Measurements from ENCODE around the gene NTF3.

NTF3 gene

DNA sequence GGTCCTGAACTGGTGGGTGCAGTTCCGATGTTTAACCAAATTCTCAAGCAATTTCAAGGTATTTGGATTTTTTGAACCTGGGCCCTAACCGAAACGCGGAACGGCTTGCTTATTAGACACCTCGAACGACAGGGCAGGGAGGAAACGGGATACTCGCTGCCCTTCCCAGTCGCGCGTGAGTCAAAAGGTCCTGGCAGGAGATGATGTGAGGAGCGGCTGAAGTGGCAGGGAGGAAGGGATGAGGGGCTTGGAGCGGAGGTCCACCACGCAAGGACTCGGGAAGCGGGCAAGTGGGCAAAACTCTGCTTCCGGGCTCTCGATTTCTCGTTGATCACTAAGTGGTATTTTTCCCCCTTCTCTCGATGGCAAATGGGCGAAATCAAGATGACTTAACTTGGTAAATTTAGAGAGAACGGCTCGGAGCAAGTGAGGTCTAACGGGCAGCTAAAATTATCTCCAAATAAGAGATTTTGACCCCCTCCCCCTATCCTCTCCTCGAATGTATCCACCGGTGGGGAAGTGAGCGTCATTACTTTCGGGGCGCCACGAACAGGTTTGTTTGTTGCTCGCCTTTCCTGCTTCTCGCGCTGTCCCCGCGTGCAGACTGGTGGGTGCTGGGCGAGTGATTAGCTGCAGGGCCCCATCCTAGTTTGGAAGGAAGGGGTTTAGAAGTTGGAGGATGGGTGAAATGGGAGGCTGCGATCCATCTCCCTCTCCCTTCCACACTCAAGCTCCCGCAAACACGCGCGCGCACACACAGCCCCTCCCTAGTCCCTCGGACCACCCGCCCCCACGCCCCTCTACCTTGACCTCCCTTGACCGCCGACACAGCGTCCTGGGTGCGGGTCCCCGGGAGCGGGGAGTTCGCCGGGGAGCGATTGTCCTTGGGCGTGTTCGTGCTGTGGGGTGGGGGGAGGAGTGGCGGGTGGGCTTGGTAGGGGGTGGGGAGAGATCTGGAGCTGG is 986 bp upstream of the NTF3 start:
- DNase-seq (ENCODE audit: low read depth): no peak

DNA sequence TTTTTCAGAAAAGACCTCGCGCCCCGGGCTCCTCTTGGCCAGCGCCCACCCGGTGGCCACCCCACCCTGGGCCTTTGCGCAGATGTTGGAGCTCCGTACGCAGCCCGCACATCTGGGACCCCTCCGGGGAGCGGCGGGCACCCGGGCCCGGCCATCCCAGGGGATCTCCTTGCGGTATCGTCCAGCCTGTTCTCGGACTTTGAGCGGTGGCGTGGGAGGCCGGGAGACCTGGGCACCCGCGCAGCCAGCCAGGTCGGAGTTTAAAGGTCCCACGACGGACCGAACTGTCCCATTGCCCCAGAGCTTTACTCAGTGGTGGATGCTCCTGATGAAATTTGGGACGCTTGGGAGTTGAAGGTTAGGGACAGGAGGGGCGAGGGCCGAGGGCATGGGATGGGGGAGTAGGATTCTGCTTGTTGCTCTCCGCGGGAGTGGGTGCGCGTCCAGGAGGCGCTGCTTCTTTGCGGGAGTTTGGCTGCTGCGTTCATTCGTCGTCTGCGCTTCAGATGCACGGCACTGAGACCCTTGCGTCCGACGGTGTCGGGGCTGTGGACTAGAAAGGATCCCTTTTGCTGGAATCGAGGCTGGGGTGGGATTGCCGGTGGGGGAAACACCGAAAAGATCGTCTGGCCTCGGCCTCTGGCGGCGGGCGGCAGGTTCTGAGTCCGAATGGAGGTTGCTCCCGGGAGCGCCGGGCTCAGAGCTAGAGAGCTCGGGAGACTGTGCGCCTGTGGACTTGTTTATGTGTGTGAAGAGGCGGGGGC is 1.4 kb downstream of the NTF3 start:
- DNase-seq (ENCODE audit: low read depth): no peak

DNA sequence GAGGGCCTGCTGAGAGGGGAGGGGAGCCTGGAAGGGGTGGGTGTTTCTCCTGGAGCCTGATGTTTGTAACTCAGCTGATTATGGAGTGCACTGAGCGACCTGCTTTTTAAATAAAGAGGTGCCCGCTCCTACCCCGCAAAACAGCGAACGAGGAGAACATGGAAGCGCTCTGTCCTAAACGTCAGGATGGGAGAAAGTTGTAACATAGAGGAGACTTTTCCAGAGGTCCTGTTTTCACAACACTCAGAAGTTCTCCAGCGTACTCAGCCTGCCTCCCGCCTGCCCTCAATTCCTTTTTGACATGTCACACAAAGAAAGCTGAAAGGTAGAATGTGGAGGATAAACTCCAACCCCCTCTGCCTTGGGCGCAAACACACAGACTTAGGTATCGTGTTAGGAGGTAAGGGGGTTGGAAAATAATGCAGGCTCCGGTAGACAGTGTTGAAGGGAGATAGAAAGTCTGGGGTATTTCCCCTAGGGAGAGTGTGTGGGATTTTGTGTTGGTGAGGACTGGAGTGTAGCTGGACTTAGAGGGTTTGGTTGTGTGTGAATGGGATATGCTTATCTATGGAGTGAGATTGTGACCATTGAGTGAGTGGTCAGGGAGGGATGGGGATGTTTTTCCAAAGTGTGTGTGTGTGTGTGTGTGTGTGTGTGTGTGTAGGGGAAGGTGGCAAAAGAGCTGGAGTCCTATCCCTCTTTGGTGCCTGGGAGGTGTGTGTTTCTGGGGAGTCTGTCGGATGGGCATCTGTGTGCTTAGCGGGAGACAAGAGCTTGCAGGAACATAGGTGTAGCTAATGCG is 2.1 kb downstream of the NTF3 start:
- no peak for DNase-seq (ENCODE audit: low read depth)

- no peak for DNase-seq (ENCODE audit: low read depth)
These were observed 3.0 kb downstream of the NTF3 start for GRCh38 chr12:5434647-5435560.

- DNase-seq (ENCODE audit: low read depth): no peak
These were observed 5.3 kb downstream of the NTF3 start for GRCh38 chr12:5437182-5437583.

- DNase-seq (ENCODE audit: low read depth): no peak
These were observed 5.7 kb downstream of the NTF3 start for GRCh38 chr12:5437589-5437988.

GRCh38 chr12:5438671-5439200 is 6.8 kb downstream of the NTF3 start:
- no peak for DNase-seq (ENCODE audit: low read depth)

DNA sequence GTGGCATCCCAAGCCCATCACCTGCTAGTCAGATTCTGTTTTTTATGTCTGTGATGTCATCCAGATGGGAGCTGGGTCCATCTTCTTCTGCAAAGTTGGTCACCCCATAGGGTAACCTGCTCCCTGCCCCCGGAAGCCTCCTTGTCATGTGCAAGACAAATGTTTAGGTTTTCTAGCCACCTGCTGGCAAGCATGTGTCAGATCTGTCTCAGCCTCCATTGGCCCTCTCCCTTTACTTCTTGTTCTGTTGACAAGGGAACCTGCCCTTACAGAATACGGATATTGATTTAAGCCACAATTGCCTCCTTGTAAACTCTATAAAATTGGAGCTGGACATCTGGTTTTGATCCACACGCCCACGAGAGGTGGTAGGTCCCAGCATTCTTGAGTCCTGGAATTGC is 7.5 kb downstream of the NTF3 start:
- no peak for DNase-seq (ENCODE audit: low read depth)

DNA sequence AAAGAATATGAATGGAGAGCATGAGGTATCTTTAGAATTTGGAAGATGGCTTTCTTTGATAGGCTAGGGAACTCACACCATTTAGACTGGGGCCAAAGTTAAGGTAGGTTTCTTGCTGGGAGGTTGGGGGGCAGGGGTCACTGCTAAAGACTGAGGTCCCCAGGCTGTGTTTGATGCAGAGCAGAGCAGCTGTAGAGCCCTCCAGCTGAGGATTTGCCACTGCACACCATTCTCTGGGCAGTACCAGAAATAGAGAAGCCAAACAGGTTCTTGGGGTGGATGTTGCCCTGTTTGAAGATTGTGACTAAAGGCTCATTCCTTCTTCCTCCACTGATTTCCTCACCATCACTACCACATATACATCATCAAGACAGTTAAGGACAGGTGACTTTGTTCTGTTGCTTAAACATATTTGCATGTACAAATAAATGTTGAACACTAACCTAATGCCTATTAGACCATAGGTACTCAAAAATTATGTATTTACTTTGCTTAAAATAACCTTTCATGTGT is 7.9 kb downstream of the NTF3 start:
- DNase-seq (ENCODE audit: low read depth): no peak

GRCh38 chr12:5440978-5441377 is 9.1 kb downstream of the NTF3 start:
- no peak for DNase-seq (ENCODE audit: low read depth)

- no peak for DNase-seq (ENCODE audit: low read depth)
These were observed 9.8 kb downstream of the NTF3 start for GRCh38 chr12:5441497-5442236.

GRCh38 chr12:5442251-5443006 is 10.5 kb downstream of the NTF3 start:
- no peak for DNase-seq (ENCODE audit: low read depth)

GRCh38 chr12:5444520-5444919 is 12.6 kb downstream of the NTF3 start:
- no peak for DNase-seq (ENCODE audit: low read depth)

DNA sequence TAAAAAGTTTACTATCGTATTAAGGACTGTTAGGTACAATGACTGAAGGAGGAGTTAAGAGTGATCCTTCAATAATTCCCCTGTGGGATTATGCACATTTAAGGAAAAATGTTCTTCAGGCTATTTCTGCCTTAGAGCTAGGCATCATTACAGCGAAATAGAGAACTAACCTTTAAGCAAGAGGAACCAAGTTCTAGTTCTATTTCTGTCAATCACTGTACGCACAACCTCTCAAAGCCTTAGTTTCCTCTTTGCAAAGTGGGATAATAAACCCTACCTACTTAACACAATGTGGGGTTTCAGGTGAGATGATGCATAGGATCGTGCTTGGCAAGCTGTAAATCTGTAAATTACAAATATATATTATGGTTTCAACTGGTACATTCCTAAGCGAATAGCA is 15.4 kb downstream of the NTF3 start:
- no peak for DNase-seq (ENCODE audit: low read depth)

GRCh38 chr12:5451251-5451650 is 19.3 kb downstream of the NTF3 start:
- no peak for DNase-seq (ENCODE audit: low read depth)

- no peak for DNase-seq (ENCODE audit: low read depth)
These were observed 20.7 kb downstream of the NTF3 start for GRCh38 chr12:5452569-5452968.

DNA sequence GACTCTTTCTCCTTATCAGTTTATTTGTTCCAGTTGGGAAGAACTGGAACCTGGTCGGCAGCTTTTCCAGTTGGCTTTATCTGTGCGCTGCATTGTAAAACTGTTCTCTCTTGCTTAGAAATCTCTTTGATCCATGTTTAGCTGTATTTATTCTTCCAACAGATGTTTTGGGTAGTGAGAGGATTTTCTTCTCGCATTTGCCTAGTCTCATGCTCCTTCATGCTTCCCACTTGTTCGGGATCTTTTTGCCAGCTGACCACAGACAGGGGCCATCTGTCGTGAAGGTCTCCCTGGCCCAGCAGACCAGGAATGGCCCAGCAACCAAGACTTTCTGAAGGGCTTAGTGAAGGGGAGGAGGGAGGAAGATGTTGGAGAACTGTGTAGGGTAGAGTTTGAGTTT is 21.6 kb downstream of the NTF3 start:
- DNase-seq (ENCODE audit: low read depth): no peak

DNA sequence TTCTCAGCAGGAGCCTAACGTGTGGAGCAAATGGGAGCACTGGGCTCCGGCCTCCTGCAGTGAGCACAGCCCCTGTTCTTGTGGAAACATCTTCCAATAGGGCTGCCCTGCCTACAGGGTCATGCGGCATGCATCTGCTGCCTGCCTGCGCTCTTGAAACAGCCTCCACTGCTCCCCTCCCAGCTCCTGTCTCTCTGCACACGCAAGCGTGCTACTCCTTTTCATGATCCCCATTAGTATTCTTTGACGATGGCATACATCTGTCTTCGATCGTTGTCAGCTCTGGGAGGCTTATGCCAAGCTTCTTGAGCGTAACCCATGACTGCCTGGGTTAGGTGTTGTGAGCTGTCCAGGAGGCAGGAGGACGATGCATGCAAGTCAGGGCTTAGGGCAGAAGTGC is 23.1 kb downstream of the NTF3 start:
- no peak for DNase-seq (ENCODE audit: low read depth)

- no peak for DNase-seq (ENCODE audit: low read depth)
These were observed 24.1 kb downstream of the NTF3 start for GRCh38 chr12:5456030-5456429.
